Measurements from ENCODE around the gene KLF2. TPM values are rescaled to one million over a fixed set of nuclear protein-coding genes. Genes with fewer than 3 reads are reported as not detected.

Gene KLF2
- total RNA-seq, 1 donor from 2014 or later: 65.2 TPM

DNA sequence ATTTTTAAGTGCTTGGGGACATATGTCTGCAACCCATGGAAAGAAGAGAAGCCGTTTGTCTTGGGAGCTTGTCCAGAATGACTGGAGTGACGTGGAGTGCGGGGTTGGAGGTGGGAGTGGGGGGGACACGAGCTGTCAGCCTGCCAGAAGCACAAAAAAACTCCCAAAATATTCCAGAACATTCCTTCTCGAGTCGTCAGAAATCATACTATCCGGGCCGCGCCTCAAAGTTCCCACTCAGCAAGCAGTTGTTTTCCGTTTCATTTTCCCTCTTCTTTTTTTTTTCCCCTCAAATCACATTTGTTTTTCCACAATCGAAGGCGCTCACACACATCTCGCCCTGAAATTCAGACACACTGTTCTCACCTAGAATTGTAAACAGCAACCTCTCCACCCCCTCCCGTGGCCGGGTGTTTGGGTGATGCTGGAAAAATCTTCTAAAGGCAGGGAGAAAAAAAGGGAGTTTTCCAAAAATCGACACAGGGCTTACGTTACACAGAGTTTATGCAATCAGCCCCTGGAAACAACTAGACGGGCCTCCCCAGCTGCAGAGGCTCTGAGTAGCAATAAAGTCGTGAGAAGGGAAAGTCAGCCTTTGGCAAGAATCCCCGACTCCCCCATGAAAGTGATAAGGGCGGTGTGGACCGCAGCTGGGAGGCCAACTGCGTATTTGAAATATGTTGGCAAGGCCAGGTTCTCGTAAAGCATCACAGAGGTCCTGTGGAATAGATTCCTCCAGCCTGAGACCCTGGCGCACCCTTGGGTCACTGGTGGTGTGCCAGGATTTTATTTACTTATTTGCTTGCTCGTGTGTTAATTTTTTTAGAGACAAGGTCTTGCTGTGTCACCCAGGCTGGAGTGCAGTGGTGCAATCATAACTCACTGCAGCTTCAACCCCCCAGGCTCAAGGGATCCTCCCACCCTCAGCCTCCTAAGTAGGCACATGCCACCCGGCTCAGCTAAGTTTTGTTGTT is 31.2 kb upstream of the KLF2 start:
- intact Hi-C loops (cut with micrococcal nuclease): no loop called here
- H3K4me1 ChIP-seq: peaks cover 45% of the 10 kb centered on the region

GRCh38 chr19:16295057-16295456 is 29.6 kb upstream of the KLF2 start:
- H3K4me3 ChIP-seq: no peak overlapping the region
- H3K36me3 ChIP-seq: no peaks in the 10 kb centered on the region
- no peak for DNase-seq
- H3K4me1 ChIP-seq: peaks cover 43% of the 10 kb centered on the region
- no peak overlapping the region for H3K27ac ChIP-seq (replicated peaks)
- intact Hi-C loops (cut with micrococcal nuclease): no loop called here
- H3K27me3 ChIP-seq (ENCODE audit: low read depth): no peaks in the 10 kb centered on the region
- no peak for TF ChIP-seq CTCF (IDR thresholded peaks at IDR 0.05; ENCODE audit: borderline replicate concordance)
- H3K9me3 ChIP-seq (replicated peaks): no peaks in the 10 kb centered on the region

More for the DNA sequence above, 31.2 kb upstream of the KLF2 start:
- Histone ChIP-seq H3K27ac (replicated peaks) (peak overlapping the region; percentile 91), H3K27me3 (ENCODE audit: low read depth) (no peaks in the 10 kb centered on the region), H3K4me3 (peak overlapping the region; percentile 43), H3K36me3 (no peaks in the 10 kb centered on the region), H3K9me3 (replicated peaks) (no peaks in the 10 kb centered on the region)
- DNase-seq: peak; percentile 67
- no peak for TF ChIP-seq CTCF (IDR thresholded peaks at IDR 0.05; ENCODE audit: borderline replicate concordance)

DNA sequence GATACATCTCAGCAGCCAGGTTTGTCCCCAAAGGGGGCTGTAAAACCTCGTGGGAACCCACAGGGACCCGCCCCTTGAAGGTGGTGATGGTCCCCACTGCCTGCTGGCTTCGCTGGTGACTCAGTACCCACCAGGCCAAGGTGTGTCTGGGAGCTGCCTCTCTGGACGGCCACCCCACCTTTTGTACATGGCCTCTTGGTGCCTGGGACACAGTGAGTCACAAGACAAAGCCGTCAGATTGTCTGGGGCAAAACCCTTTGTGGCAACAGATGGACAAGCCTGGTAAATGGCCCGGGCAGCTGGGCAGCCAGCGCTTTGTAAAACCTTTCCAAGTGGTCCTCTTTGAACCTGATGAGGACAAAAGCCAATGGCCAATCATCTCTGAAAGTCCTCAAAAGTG is 27.9 kb upstream of the KLF2 start:
- intact Hi-C loops (cut with micrococcal nuclease): no loop called here
- Histone ChIP-seq H3K27me3 (ENCODE audit: low read depth) (no peaks in the 10 kb centered on the region), H3K9me3 (replicated peaks) (no peaks in the 10 kb centered on the region), H3K4me1 (peaks cover 27% of the 10 kb centered on the region), H3K27ac (replicated peaks) (no peak overlapping the region), H3K4me3 (no peak overlapping the region), H3K36me3 (no peaks in the 10 kb centered on the region)
- DNase-seq: no peak
- TF ChIP-seq CTCF (IDR thresholded peaks at IDR 0.05; ENCODE audit: borderline replicate concordance): no peak

DNA sequence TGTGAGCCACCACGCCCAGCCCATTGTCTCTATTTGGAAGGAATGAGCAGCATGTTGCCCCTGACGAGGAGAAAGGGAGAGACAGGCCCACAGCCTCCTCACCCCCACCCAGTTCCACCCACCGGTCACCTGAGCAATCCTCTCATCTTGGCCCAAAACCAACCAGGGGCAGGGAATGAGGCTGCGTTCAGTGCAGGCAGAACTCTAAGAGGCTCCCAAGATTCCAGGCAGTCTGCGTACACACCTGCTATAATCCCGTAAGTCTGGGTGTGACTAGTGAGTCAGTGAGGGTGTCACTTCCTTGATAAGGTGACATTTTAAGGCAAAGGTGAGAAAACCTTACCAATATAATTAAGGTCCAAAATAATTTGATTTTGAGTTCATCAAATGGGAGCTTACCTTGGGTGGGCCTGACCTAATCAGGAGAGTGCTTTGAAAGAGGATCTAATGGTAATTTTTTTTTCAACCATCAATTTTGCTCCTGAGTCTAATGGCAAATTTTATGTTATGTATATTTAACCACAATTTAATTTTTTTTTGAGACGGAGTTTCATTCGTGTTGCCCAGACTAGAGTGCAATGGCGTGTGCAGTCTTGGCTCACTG is 26.9 kb upstream of the KLF2 start:
- Histone ChIP-seq H3K4me3 (no peak overlapping the region), H3K36me3 (no peaks in the 10 kb centered on the region), H3K4me1 (peaks cover 17% of the 10 kb centered on the region), H3K9me3 (replicated peaks) (no peaks in the 10 kb centered on the region), H3K27ac (replicated peaks) (no peak overlapping the region), H3K27me3 (ENCODE audit: low read depth) (no peaks in the 10 kb centered on the region)
- DNase-seq: no peak
- TF ChIP-seq CTCF (IDR thresholded peaks at IDR 0.05; ENCODE audit: borderline replicate concordance): no peak
- intact Hi-C loops (cut with micrococcal nuclease): no loop called here

- peaks cover 10% of the 10 kb centered on the region for H3K4me1 ChIP-seq
- intact Hi-C loops (cut with micrococcal nuclease): no loop called here
These were observed 26.3 kb upstream of the KLF2 start for GRCh38 chr19:16298334-16298733.

More at GRCh38 chr19:16298334-16298733, 26.3 kb upstream of the KLF2 start:
- DNase-seq: no peak
- TF ChIP-seq CTCF (IDR thresholded peaks at IDR 0.05; ENCODE audit: borderline replicate concordance): no peak
- H3K4me3 ChIP-seq: no peak overlapping the region
- no peaks in the 10 kb centered on the region for H3K9me3 ChIP-seq (replicated peaks)
- H3K27me3 ChIP-seq (ENCODE audit: low read depth): no peaks in the 10 kb centered on the region
- H3K27ac ChIP-seq (replicated peaks): no peak overlapping the region
- no peaks in the 10 kb centered on the region for H3K36me3 ChIP-seq
